ENCODE measurements around the gene REL. TPM values are rescaled to one million over a fixed set of nuclear protein-coding genes. Genes with fewer than 3 reads are reported as not detected.

REL gene
- total RNA-seq, 1 donor from 2014 or later, result 29.8 TPM

DNA sequence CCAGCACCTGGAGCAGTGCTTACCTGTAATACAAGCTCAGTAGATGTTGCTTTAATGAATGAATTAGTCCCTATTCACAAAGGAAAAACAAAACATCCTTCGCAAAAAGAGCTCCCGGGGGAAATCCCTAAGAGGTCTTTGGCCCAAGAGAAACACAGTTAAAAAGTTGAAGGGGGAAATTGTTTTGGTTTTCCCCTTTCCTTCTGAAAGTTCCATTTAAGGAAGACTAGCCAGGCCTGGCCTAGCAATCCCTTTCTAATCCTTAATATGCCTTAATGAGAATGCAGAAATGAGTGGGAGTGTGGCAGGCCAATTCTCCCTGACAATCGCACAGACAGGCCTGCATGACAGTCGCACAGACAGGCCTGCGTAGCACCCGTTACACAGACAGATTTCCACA lies 33.5 kb upstream of the REL start:
- H3K4me3 Mint-ChIP-seq, result no peak overlapping the region
- TF ChIP-seq CTCF (IDR thresholded peaks at IDR 0.05; ENCODE audit: unreplicated experiment), result no peak
- DNase-seq (ENCODE audit: low spot score in 2 of 2, unreplicated experiment in 2 of 2), result no peak
- no peaks in the 10 kb centered on the region for H3K36me3 Mint-ChIP-seq
- peak overlapping the region; percentile 86 for H3K27ac Mint-ChIP-seq
- H3K27me3 Mint-ChIP-seq (ENCODE audit: low read depth), result no peaks in the 10 kb centered on the region
- no peaks in the 10 kb centered on the region for H3K9me3 Mint-ChIP-seq
- H3K4me1 Mint-ChIP-seq, result peaks cover 10% of the 10 kb centered on the region

- H3K27ac Mint-ChIP-seq, result no peak overlapping the region
- no peak overlapping the region for H3K4me3 Mint-ChIP-seq
- peaks cover 10% of the 10 kb centered on the region for H3K4me1 Mint-ChIP-seq
- no peaks in the 10 kb centered on the region for H3K27me3 Mint-ChIP-seq (ENCODE audit: low read depth)
- no peaks in the 10 kb centered on the region for H3K9me3 Mint-ChIP-seq
- no peak for TF ChIP-seq CTCF (IDR thresholded peaks at IDR 0.05; ENCODE audit: unreplicated experiment)
- DNase-seq (ENCODE audit: low spot score in 2 of 2, unreplicated experiment in 2 of 2), result no peak
- H3K36me3 Mint-ChIP-seq, result no peaks in the 10 kb centered on the region
Measured at GRCh38 chr2:60849187-60849586, 32.2 kb upstream of the REL start.

- TF ChIP-seq CTCF (IDR thresholded peaks at IDR 0.05; ENCODE audit: unreplicated experiment), result no peak
- Mint-ChIP-seq H3K4me1 (peaks cover 10% of the 10 kb centered on the region), H3K36me3 (no peaks in the 10 kb centered on the region), H3K27me3 (ENCODE audit: low read depth) (no peaks in the 10 kb centered on the region), H3K27ac (no peak overlapping the region), H3K4me3 (no peak overlapping the region), H3K9me3 (no peaks in the 10 kb centered on the region)
- no peak for DNase-seq (ENCODE audit: low spot score in 2 of 2, unreplicated experiment in 2 of 2)
Measured at GRCh38 chr2:60852282-60852860, 29.0 kb upstream of the REL start.

- Mint-ChIP-seq H3K9me3 (no peaks in the 10 kb centered on the region), H3K27me3 (ENCODE audit: low read depth) (no peaks in the 10 kb centered on the region), H3K4me1 (peaks cover 2% of the 10 kb centered on the region), H3K4me3 (no peak overlapping the region), H3K36me3 (no peaks in the 10 kb centered on the region), H3K27ac (no peak overlapping the region)
- no peak for DNase-seq (ENCODE audit: low spot score in 2 of 2, unreplicated experiment in 2 of 2)
- TF ChIP-seq CTCF (IDR thresholded peaks at IDR 0.05; ENCODE audit: unreplicated experiment), result no peak
Measured at GRCh38 chr2:60853531-60853930, 27.8 kb upstream of the REL start.

DNA sequence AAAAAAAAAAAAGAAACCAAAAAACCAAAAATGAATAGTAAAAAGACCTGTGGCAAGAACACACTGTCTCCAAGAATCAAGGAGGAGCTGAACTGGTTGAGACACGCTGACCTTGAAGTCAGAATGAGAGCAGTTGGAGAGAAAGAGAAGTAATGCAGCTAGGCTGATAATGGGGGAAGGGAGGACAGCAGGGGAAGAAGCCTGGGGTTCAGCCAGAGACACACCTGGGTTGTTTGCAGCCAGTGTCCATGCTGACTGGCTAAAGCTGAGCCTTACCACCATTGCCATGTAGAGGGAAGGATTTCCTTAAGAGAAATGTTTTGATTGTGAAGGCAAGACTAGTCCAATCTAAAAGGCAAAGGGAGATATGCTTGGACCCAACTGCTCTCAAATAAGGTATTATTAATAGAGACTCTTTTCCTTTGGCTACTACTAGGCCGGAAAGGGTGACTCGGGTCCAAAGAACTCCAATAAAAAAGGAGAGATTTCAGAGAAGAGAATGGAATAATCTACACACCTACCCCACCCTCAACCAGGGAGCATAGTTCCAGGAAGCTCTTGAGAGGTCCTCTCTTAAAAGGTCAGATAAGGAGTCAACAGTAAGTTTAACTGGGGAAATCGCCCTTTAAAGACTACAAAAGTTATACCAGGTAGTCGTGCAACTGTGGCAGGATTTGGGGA lies 25.2 kb upstream of the REL start:
- no peaks in the 10 kb centered on the region for H3K36me3 Mint-ChIP-seq
- TF ChIP-seq CTCF (IDR thresholded peaks at IDR 0.05; ENCODE audit: unreplicated experiment), result no peak
- no peaks in the 10 kb centered on the region for H3K9me3 Mint-ChIP-seq
- no peak overlapping the region for H3K4me3 Mint-ChIP-seq
- no peaks in the 10 kb centered on the region for H3K4me1 Mint-ChIP-seq
- DNase-seq (ENCODE audit: low spot score in 2 of 2, unreplicated experiment in 2 of 2), result no peak
- no peak overlapping the region for H3K27ac Mint-ChIP-seq
- no peaks in the 10 kb centered on the region for H3K27me3 Mint-ChIP-seq (ENCODE audit: low read depth)
